ENCODE results near the gene H2BK1. TPM values are rescaled to one million over a fixed set of nuclear protein-coding genes. Genes with fewer than 3 reads are reported as not detected.
A peak's percentile ranks its signal among the peaks of the same experiment; 100 is the strongest.

The H2BK1 gene
- total RNA-seq, 2 donors from 2014 or later: not detected

- Histone ChIP-seq H3K4me3 (ENCODE audit: low read length) (no peak overlapping the region), H3K9me3 (ENCODE audit: control insufficient read depth, low read length) (no peaks in the 10 kb centered on the region), H3K36me3 (ENCODE audit: control insufficient read depth, insufficient read depth, low read length) (peaks cover 53% of the 10 kb centered on the region), H3K27ac (ENCODE audit: low read depth, low read length) (no peak overlapping the region), H3K9ac (ENCODE audit: extremely low read depth, low read length, poor library complexity, severe bottlenecking) (no peak overlapping the region), H3K27me3 (ENCODE audit: control insufficient read depth, insufficient read depth, low read length, poor library complexity, severe bottlenecking) (no peaks in the 10 kb centered on the region), H3K4me1 (ENCODE audit: control insufficient read depth, insufficient read depth, low read length) (peaks cover 5% of the 10 kb centered on the region)
- no peak overlapping the region for H3K4me3 Mint-ChIP-seq
- 95 to 96% methylated on average over 13 of the region's 13 CpGs for WGBS, 2 experiments (ENCODE audit: insufficient coverage in 1 of 2, insufficient read length in 1 of 2)
- no peak for DNase-seq
- TF ChIP-seq CTCF (conservative IDR thresholded peaks at IDR 0.05): no peak
- H3K27ac Mint-ChIP-seq: no peak overlapping the region
- peaks cover 39% of the 10 kb centered on the region for H3K36me3 Mint-ChIP-seq (ENCODE audit: low read depth)
- H3K27me3 Mint-ChIP-seq (ENCODE audit: insufficient read depth): no peaks in the 10 kb centered on the region
- H3K4me1 Mint-ChIP-seq: peaks cover 21% of the 10 kb centered on the region
- no peaks in the 10 kb centered on the region for H3K9me3 Mint-ChIP-seq
Measured at GRCh38 chr7:151236406-151236805, 26.1 kb upstream of the H2BK1 start.

DNA sequence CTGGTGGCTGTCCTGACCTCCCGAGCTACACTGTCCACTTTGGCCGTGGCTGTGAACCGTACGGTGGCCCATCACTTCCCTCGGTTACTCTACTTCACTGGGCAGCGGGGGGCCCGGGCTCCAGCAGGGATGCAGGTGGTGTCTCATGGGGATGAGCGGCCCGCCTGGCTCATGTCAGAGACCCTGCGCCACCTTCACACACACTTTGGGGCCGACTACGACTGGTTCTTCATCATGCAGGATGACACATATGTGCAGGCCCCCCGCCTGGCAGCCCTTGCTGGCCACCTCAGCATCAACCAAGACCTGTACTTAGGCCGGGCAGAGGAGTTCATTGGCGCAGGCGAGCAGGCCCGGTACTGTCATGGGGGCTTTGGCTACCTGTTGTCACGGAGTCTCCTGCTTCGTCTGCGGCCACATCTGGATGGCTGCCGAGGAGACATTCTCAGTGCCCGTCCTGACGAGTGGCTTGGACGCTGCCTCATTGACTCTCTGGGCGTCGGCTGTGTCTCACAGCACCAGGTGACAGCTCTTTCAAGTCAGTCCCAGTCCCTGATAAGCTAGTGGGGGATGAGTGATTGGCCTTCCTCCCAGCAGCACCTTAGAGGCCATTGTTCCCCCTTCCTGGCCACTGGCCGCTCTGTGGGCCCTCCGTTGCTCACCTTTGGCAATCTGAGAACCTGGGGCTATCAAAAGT, 25.0 kb upstream of the H2BK1 start:
- TF ChIP-seq CTCF (conservative IDR thresholded peaks at IDR 0.05): no peak
- H3K9me3 Mint-ChIP-seq: no peaks in the 10 kb centered on the region
- no peaks in the 10 kb centered on the region for H3K27me3 ChIP-seq (ENCODE audit: control insufficient read depth, insufficient read depth, low read length, poor library complexity, severe bottlenecking)
- no peak overlapping the region for H3K27ac ChIP-seq (ENCODE audit: low read depth, low read length)
- peaks cover 31% of the 10 kb centered on the region for H3K36me3 Mint-ChIP-seq (ENCODE audit: low read depth)
- H3K27ac Mint-ChIP-seq: no peak overlapping the region
- no peak overlapping the region for H3K4me3 ChIP-seq (ENCODE audit: low read length)
- peaks cover 16% of the 10 kb centered on the region for H3K4me1 Mint-ChIP-seq
- no peak overlapping the region for H3K9ac ChIP-seq (ENCODE audit: extremely low read depth, low read length, poor library complexity, severe bottlenecking)
- no peak overlapping the region for H3K4me3 Mint-ChIP-seq
- H3K36me3 ChIP-seq (ENCODE audit: control insufficient read depth, insufficient read depth, low read length): peaks cover 41% of the 10 kb centered on the region
- H3K9me3 ChIP-seq (ENCODE audit: control insufficient read depth, low read length): no peaks in the 10 kb centered on the region
- 96 to 97% methylated on average over 25 to 28 of the region's 28 CpGs for WGBS, 2 experiments (ENCODE audit: insufficient coverage in 1 of 2, insufficient read length in 1 of 2)
- peaks cover 5% of the 10 kb centered on the region for H3K4me1 ChIP-seq (ENCODE audit: control insufficient read depth, insufficient read depth, low read length)
- no peaks in the 10 kb centered on the region for H3K27me3 Mint-ChIP-seq (ENCODE audit: insufficient read depth)
- no peak for DNase-seq

DNA sequence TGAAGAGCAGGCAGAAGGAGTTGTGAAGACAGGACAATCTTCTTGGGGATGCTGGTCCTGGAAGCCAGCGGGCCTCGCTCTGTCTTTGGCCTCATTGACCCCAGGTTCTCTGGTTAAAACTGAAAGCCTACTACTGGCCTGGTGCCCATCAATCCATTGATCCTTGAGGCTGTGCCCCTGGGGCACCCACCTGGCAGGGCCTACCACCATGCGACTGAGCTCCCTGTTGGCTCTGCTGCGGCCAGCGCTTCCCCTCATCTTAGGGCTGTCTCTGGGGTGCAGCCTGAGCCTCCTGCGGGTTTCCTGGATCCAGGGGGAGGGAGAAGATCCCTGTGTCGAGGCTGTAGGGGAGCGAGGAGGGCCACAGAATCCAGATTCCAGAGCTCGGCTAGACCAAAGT, 23.5 kb upstream of the H2BK1 start:
- Mint-ChIP-seq H3K27me3 (ENCODE audit: insufficient read depth) (no peaks in the 10 kb centered on the region), H3K4me1 (peaks cover 16% of the 10 kb centered on the region), H3K4me3 (peak overlapping the region; percentile 94), H3K36me3 (ENCODE audit: low read depth) (peaks cover 19% of the 10 kb centered on the region), H3K9me3 (no peaks in the 10 kb centered on the region), H3K27ac (peak overlapping the region; percentile 95)
- H3K27me3 ChIP-seq (ENCODE audit: control insufficient read depth, insufficient read depth, low read length, poor library complexity, severe bottlenecking): no peaks in the 10 kb centered on the region
- H3K9me3 ChIP-seq (ENCODE audit: control insufficient read depth, low read length): no peaks in the 10 kb centered on the region
- H3K27ac ChIP-seq (ENCODE audit: low read depth, low read length): no peak overlapping the region
- H3K36me3 ChIP-seq (ENCODE audit: control insufficient read depth, insufficient read depth, low read length): peaks cover 27% of the 10 kb centered on the region
- peaks cover 5% of the 10 kb centered on the region for H3K4me1 ChIP-seq (ENCODE audit: control insufficient read depth, insufficient read depth, low read length)
- no peak for DNase-seq
- no peak for TF ChIP-seq CTCF (conservative IDR thresholded peaks at IDR 0.05)
- 79 to 88% methylated on average over 6 to 9 of the region's 9 CpGs for WGBS, 2 experiments (ENCODE audit: insufficient coverage in 1 of 2, insufficient read length in 1 of 2)
- no peak overlapping the region for H3K9ac ChIP-seq (ENCODE audit: extremely low read depth, low read length, poor library complexity, severe bottlenecking)
- H3K4me3 ChIP-seq (ENCODE audit: low read length): peak overlapping the region; percentile 95

Data from endodermal cell (in vitro differentiated cells).